Keratinocyte (primary cell): ENCODE measurements around the gene RAD54L. TPM values are rescaled to one million over a fixed set of nuclear protein-coding genes. Genes with fewer than 3 reads are reported as not detected.

ENCODE experiments used
- DNase-seq: peaks from one replicate; pipeline ENCODE4 v3.0.0-alpha.2; 2011; ENCODE audit warnings: low read depth, missing footprints, low spot score
- FAIRE-seq: peaks from 2 replicates; lab custom pipeline; 2011; peaks lifted over from hg19 to GRCh38; lab: Jason Lieb, UNC
- H2AFZ ChIP-seq: 2 replicates; pipeline ENCODE4 v1.6.0; 2012; ENCODE audit warnings: low read length, control low read depth, inconsistent platforms; ENCODE audit not compliant: control insufficient read depth
- H3K27ac ChIP-seq: 2 replicates; pipeline ENCODE4 v1.5.1; 2011; ENCODE audit warnings: low read length; ENCODE audit not compliant: control insufficient read depth, insufficient read depth
- H3K27me3 ChIP-seq: 3 replicates; pipeline ENCODE4 v1.6.0; 2011; ENCODE audit warnings: low read length; ENCODE audit not compliant: control insufficient read depth, insufficient read depth; ENCODE audit errors: extremely low read depth
- H3K36me3 ChIP-seq, 2 experiments: 2 replicates in 1 of 2; 3 replicates in 1 of 2; pipeline ENCODE4 v1.5.1; 2011; ENCODE audit warnings: low read length in 2 of 2, mild to moderate bottlenecking in 1 of 2; ENCODE audit not compliant: control insufficient read depth in 2 of 2, insufficient read depth in 2 of 2; ENCODE audit errors: extremely low read depth in 1 of 2
- H3K4me1 ChIP-seq: 3 replicates; pipeline ENCODE4 v1.5.1; 2011; ENCODE audit warnings: low read length; ENCODE audit not compliant: control insufficient read depth, insufficient read depth; ENCODE audit errors: extremely low read depth
- H3K4me2 ChIP-seq: 3 replicates; pipeline ENCODE4 v1.6.0; 2011; ENCODE audit warnings: low read depth, low read length; ENCODE audit not compliant: control insufficient read depth, insufficient read depth; ENCODE audit errors: extremely low read depth
- H3K4me3 ChIP-seq, 3 experiments: fragments of 200-600 bp in 1 of 3; sonication (generic) in 1 of 3; 2 replicates in 2 of 3; 3 replicates in 1 of 3; pipeline ENCODE4 v1.5.1; 2011 to 2016; ENCODE audit warnings: low read length in 3 of 3, mild to moderate bottlenecking in 3 of 3, control low read depth in 2 of 3, inconsistent platforms in 1 of 3, low read depth in 1 of 3, mixed read lengths in 1 of 3, mixed run types in 1 of 3, moderate library complexity in 1 of 3; ENCODE audit not compliant: control insufficient read depth in 2 of 3, insufficient read depth in 2 of 3; ENCODE audit errors: extremely low read depth in 1 of 3
- H3K79me2 ChIP-seq: 2 replicates; pipeline ENCODE4 v1.6.0; 2012; ENCODE audit warnings: low read length; ENCODE audit not compliant: control insufficient read depth, insufficient read depth
- H3K9ac ChIP-seq: 3 replicates; pipeline ENCODE4 v1.6.0; 2011; ENCODE audit warnings: low read length; ENCODE audit not compliant: control insufficient read depth, insufficient read depth; ENCODE audit errors: extremely low read depth
- H3K9me1 ChIP-seq: 3 replicates; pipeline ENCODE4 v1.6.0; 2011; ENCODE audit warnings: low read length; ENCODE audit not compliant: control insufficient read depth, insufficient read depth; ENCODE audit errors: extremely low read depth
- H3K9me3 ChIP-seq: 2 replicates; pipeline ENCODE4 v1.5.1; 2012; ENCODE audit warnings: low read depth, low read length; ENCODE audit not compliant: control insufficient read depth
- H4K20me1 ChIP-seq: 3 replicates; pipeline ENCODE4 v1.6.0; 2011; ENCODE audit warnings: low read length; ENCODE audit not compliant: control insufficient read depth, insufficient read depth; ENCODE audit errors: extremely low read depth
- EZH2 ChIP-seq: IDR thresholded peaks from one replicate; pipeline ENCODE4 v1.6.1; 2012; ENCODE audit warnings: inconsistent platforms, mild to moderate bottlenecking, low read length, moderate library complexity
- dilution Hi-C: fragments of 300-500 bp; cut with MboI; formaldehyde crosslinking; loops from one replicate; pipeline ENCODE4 v1.7.0; 2020; ENCODE audit warnings: low sequenced_read_pairs; ENCODE audit not compliant: extremely low pct_ligation_motif_present
- polyA plus RNA-seq, 5 experiments: library from polyadenylated mRNA; depleted of rRNA in 3 of 5; stranded (reverse) in 3 of 5; stranded (forward) in 1 of 5; unstranded in 1 of 5; fragments of >200 nt; gene quantifications; 1 replicate in 1 of 5; 2 replicates in 3 of 5; 3 replicates in 1 of 5; pipeline versions ENCODE4 v1.2.1 to v1.2.3, GENCODE V29; 2011 to 2012; ENCODE audit warnings: missing spikeins in 2 of 5, low read depth in 1 of 5, low replicate concordance in 1 of 5
- TF ChIP-seq, protein P1 (sequence below), 3 experiments: IDR thresholded peaks in 1 of 3; conservative IDR thresholded peaks in 1 of 3; optimal IDR thresholded peaks in 1 of 3; 2 replicates in 2 of 3; 3 replicates in 1 of 3; pipeline versions ENCODE3 to v1.5.1; 2011; ENCODE audit warnings: low read length in 3 of 3, mild to moderate bottlenecking in 3 of 3, moderate library complexity in 2 of 3, control low read depth in 1 of 3, inconsistent platforms in 1 of 3; ENCODE audit not compliant: insufficient read depth in 2 of 3; ENCODE audit errors: extremely low read depth in 1 of 3

Gene RAD54L
- polyA plus RNA-seq, 1 donor (not counting 4 experiments of a cell fraction or from before 2014, with no cell fraction given): 3.8 TPM

DNA sequence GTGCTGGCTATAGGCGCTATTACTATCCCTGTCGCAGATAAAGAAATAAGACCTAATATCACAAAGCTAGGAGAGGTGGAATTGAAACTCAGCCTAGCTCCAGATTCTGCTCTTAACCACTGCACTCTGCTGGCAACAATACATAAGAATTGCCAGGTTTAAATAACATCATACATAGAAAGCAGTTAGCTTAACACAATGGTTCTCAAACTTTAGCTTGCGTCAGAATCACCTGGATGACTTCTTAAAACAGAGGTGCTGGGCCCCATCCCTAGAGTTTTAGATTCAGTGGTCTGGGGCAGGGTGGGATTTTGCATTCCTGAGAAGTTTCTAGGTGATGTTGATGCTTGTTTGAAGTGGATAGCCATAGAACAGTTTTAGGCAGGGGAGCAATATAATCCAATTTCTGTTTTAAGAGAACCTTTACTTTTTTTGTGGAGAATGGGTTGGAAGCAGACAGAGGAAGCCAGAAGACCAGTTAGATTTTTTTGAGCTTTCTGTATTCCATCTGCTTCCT, 48.3 kb upstream of the RAD54L start:
- dilution Hi-C loops: loop anchor here (25.0 kb wide), 1 partner anchor 162 kb away; no protein-coding TSS in a partner anchor
- no peaks in the 10 kb centered on the region for H3K9me1 ChIP-seq
- H3K79me2 ChIP-seq: peaks cover 25% of the 10 kb centered on the region
- H4K20me1 ChIP-seq: no peaks in the 10 kb centered on the region
- H3K4me2 ChIP-seq: peak overlapping the region; percentile 85
- no peak overlapping the region for H3K27ac ChIP-seq
- FAIRE-seq (peak; percentile 60), DNase-seq (no peak)
- no peaks in the 10 kb centered on the region for H3K27me3 ChIP-seq
- H2AFZ ChIP-seq: peak overlapping the region; percentile 41
- H3K9me3 ChIP-seq: no peaks in the 10 kb centered on the region
- peaks cover 26% of the 10 kb centered on the region for H3K4me1 ChIP-seq
- H3K9ac ChIP-seq: no peak overlapping the region
- peaks cover 4 to 6% of the 10 kb centered on the region in 2 experiments for H3K36me3 ChIP-seq
- H3K4me3 ChIP-seq: peak overlapping the region; percentile 69 to 77 (median 75)
- TF ChIP-seq EZH2: no peak
- TF ChIP-seq, protein P1, sequence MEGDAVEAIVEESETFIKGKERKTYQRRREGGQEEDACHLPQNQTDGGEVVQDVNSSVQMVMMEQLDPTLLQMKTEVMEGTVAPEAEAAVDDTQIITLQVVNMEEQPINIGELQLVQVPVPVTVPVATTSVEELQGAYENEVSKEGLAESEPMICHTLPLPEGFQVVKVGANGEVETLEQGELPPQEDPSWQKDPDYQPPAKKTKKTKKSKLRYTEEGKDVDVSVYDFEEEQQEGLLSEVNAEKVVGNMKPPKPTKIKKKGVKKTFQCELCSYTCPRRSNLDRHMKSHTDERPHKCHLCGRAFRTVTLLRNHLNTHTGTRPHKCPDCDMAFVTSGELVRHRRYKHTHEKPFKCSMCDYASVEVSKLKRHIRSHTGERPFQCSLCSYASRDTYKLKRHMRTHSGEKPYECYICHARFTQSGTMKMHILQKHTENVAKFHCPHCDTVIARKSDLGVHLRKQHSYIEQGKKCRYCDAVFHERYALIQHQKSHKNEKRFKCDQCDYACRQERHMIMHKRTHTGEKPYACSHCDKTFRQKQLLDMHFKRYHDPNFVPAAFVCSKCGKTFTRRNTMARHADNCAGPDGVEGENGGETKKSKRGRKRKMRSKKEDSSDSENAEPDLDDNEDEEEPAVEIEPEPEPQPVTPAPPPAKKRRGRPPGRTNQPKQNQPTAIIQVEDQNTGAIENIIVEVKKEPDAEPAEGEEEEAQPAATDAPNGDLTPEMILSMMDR (optimal IDR thresholded peaks at IDR 0.05 in 1 of 3, IDR thresholded peaks at IDR 0.05 in 1 of 3, conservative IDR thresholded peaks at IDR 0.05 in 1 of 3; ENCODE audit: extremely low read depth in 1 of 3, insufficient read depth in 2 of 3, low read length in 3 of 3): no peak

DNA sequence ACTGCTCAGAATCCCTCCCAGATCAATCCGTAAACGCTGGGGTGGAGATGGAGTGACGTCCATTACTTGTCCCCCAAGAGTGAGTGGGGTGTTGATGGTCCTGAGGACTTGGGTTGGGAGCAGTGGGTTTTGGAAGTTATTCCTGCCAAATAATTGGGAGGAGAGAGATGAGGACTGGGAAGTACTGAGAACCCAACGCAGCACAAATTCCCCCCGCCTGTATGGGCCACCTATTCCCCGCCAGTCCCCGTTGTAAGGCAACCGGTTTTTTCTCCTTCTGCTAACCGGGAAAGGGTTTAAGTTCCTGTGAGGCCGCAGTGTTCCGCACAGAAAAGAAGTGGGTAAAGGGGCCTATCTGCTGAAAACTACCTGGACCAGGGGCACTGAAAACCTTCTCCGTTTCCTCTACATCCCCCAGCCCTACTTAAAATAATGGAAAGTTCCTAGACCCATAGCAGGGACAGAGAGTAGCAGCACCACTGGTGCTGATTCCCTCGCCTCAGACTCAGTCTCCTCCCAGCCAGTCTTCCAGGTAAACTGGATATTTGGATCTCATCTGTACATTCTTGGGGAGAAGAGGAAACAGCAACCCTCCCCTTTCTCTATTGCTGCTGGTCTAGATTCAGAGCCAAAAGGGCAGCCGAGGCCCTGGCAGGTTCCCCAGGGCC, 43.7 kb upstream of the RAD54L start:
- H3K4me3 ChIP-seq: peak overlapping the region; percentile 77 to 96 (median 91)
- H4K20me1 ChIP-seq: no peaks in the 10 kb centered on the region
- no peaks in the 10 kb centered on the region for H3K9me1 ChIP-seq
- no peaks in the 10 kb centered on the region for H3K36me3 ChIP-seq
- DNase-seq (no peak), FAIRE-seq (peak; percentile 55)
- H3K9me3 ChIP-seq: no peaks in the 10 kb centered on the region
- dilution Hi-C loops: no loop called here
- H3K27me3 ChIP-seq: no peaks in the 10 kb centered on the region
- H3K4me2 ChIP-seq: peak overlapping the region; percentile 96
- H3K79me2 ChIP-seq: peaks cover 24% of the 10 kb centered on the region
- peak overlapping the region; percentile 76 for H3K9ac ChIP-seq
- H2AFZ ChIP-seq: peak overlapping the region; percentile 96
- no peak for TF ChIP-seq EZH2
- TF ChIP-seq, protein P1 (optimal IDR thresholded peaks at IDR 0.05 in 1 of 3, IDR thresholded peaks at IDR 0.05 in 1 of 3, conservative IDR thresholded peaks at IDR 0.05 in 1 of 3; ENCODE audit: extremely low read depth in 1 of 3, insufficient read depth in 2 of 3, low read length in 3 of 3): no peak
- H3K4me1 ChIP-seq: peaks cover 31% of the 10 kb centered on the region
- peak overlapping the region; percentile 51 for H3K27ac ChIP-seq
